Measurements from ENCODE around the gene TMEM51. TPM values are rescaled to one million over a fixed set of nuclear protein-coding genes. Genes with fewer than 3 reads are reported as not detected.

TMEM51 gene
- total and polyA plus RNA-seq, 2 of the 4 experiments (the other 2 are of a cell fraction), result 2.7 to 10.2 TPM

- dilution Hi-C loops (cut with HindIII; ENCODE audit: low sequenced_read_pairs, unreplicated experiment), result no loop called here
- intact Hi-C loops (cut with micrococcal nuclease), result no loop called here
- peaks cover 3% of the 10 kb centered on the region; the same call in 1 of the 2 replicates for H3K4me1 ChIP-seq (ENCODE audit: control insufficient read depth, insufficient read depth, low read length)
- H2BK120ac ChIP-seq (ENCODE audit: low read depth, low read length), result no peak overlapping the region
- H2AK9ac ChIP-seq (replicated peaks; ENCODE audit: low read depth, low read length, poor library complexity), result no peak overlapping the region
- BruUV-seq (replicated peaks), result no TSS peak
- 100% methylated on average over 1 of the region's 13 CpGs; no CpG with 5 or more reads in 1 of the 2 experiments for WGBS, 2 experiments (ENCODE audit: extremely low coverage in 2 of 2, insufficient read length in 1 of 2)
- no peak overlapping the region for H3K18ac ChIP-seq (ENCODE audit: low read depth, low read length)
- H3K9me3 ChIP-seq (ENCODE audit: control insufficient read depth, insufficient read depth, low read length), result no peaks in the 10 kb centered on the region
- no peak overlapping the region for H2BK15ac ChIP-seq (ENCODE audit: low read depth, low read length)
- H4K91ac ChIP-seq (ENCODE audit: insufficient read depth, low read depth, low read length), result no peak overlapping the region
- no peak overlapping the region for H3K4me2 ChIP-seq (ENCODE audit: low read depth, low read length)
- no peaks in the 10 kb centered on the region for H3K79me1 ChIP-seq (ENCODE audit: low read depth in 1 of 2, low read length in 2 of 2)
- H3K4me3 ChIP-seq (ENCODE audit: insufficient read depth, low read depth, low read length), result no peak overlapping the region
- H3K9ac ChIP-seq (ENCODE audit: low read depth, low read length), result no peak overlapping the region
- no peak overlapping the region for H4K5ac ChIP-seq (ENCODE audit: low read depth, low read length)
- no peak overlapping the region for H3K56ac ChIP-seq (ENCODE audit: extremely low read depth, insufficient read depth, low read length)
- H2AK5ac ChIP-seq (ENCODE audit: low read depth, low read length), result no peak overlapping the region
- H3K27me3 ChIP-seq (ENCODE audit: control insufficient read depth, insufficient read depth, low read length), result peaks cover 2% of the 10 kb centered on the region
- H3K27ac ChIP-seq (ENCODE audit: insufficient read depth, low read length), result no peak overlapping the region
- no peak overlapping the region for H3K4ac ChIP-seq (ENCODE audit: low read depth, low read length)
- ATAC-seq (ENCODE audit: low read depth) (no peak), DNase-seq (no peak)
- no peak overlapping the region for H2BK5ac ChIP-seq (ENCODE audit: low read depth, low read length, poor library complexity, severe bottlenecking)
- H4K20me1 ChIP-seq (ENCODE audit: insufficient read depth, low read length), result no peaks in the 10 kb centered on the region
- in situ Hi-C loops (cut with MboI; ENCODE audit: low sequenced_read_pairs), result no loop called here
- no peak overlapping the region for H3K14ac ChIP-seq (replicated peaks; ENCODE audit: low read depth, low read length)
- ChIA-PET CTCF (interaction anchor here (0.6 kb wide), 2 partner anchors 82 to 297 kb away, joined by 3 read pairs; no protein-coding TSS in a partner anchor), POLR2A (ENCODE audit: unreplicated experiment) (no interaction called here)
- no peaks in the 10 kb centered on the region for H3K36me3 ChIP-seq (ENCODE audit: control insufficient read depth, insufficient read depth, low read length)
- no peak overlapping the region for H2BK20ac ChIP-seq (ENCODE audit: low read depth, low read length)
- H4K8ac ChIP-seq (ENCODE audit: low read depth in 2 of 2, low read length in 2 of 2), result no peak overlapping the region
- no peak overlapping the region for H3K23ac ChIP-seq (ENCODE audit: low read depth, low read length)
- peaks cover 5% of the 10 kb centered on the region; the same call in 1 of the 2 replicates for H3K9me1 ChIP-seq (ENCODE audit: insufficient read depth, low read length)
- no peak overlapping the region for H2AFZ ChIP-seq (replicated peaks; ENCODE audit: low read length, poor library complexity)
- TF ChIP-seq MAZ (IDR thresholded peaks at IDR 0.05; ENCODE audit: borderline replicate concordance, low read depth, low read length) (no peak), RCOR1 (IDR thresholded peaks at IDR 0.05; ENCODE audit: insufficient replicate concordance, low read length) (no peak)
Measured at GRCh38 chr1:15258833-15259621, 105.5 kb downstream of the TMEM51 start.

Data from IMR-90 (cell line).